GM21529 (cell line): ENCODE data around the gene PGLYRP3.
"Not testable (repeated sequence)": the region's sequence is repeated elsewhere in the genome, so short reads cannot be mapped to it uniquely, and the experiment has no call there.

ENCODE experiments used
- ATAC-seq: cut with Tn5 transposase; IDR thresholded peaks from one replicate; pipeline ENCODE4 v1.9.1; 2021; ENCODE audit not compliant: unreplicated experiment

The PGLYRP3 gene

GRCh38 chr1:153314388-153314787 lies 1.6 kb upstream of the PGLYRP3 start:
- not testable (repeated sequence) for ATAC-seq

- ATAC-seq, result no peak
These were observed 536 bp upstream of the PGLYRP3 start for GRCh38 chr1:153313288-153313687.

GRCh38 chr1:153310526-153310925 lies 2.2 kb downstream of the PGLYRP3 start:
- no peak for ATAC-seq

- no peak for ATAC-seq
These were observed 3.3 kb downstream of the PGLYRP3 start for GRCh38 chr1:153309441-153309840.

GRCh38 chr1:153308540-153308939 lies 4.2 kb downstream of the PGLYRP3 start:
- no peak for ATAC-seq

- no peak for ATAC-seq
These were observed 5.5 kb downstream of the PGLYRP3 start for GRCh38 chr1:153307221-153307600.

DNA sequence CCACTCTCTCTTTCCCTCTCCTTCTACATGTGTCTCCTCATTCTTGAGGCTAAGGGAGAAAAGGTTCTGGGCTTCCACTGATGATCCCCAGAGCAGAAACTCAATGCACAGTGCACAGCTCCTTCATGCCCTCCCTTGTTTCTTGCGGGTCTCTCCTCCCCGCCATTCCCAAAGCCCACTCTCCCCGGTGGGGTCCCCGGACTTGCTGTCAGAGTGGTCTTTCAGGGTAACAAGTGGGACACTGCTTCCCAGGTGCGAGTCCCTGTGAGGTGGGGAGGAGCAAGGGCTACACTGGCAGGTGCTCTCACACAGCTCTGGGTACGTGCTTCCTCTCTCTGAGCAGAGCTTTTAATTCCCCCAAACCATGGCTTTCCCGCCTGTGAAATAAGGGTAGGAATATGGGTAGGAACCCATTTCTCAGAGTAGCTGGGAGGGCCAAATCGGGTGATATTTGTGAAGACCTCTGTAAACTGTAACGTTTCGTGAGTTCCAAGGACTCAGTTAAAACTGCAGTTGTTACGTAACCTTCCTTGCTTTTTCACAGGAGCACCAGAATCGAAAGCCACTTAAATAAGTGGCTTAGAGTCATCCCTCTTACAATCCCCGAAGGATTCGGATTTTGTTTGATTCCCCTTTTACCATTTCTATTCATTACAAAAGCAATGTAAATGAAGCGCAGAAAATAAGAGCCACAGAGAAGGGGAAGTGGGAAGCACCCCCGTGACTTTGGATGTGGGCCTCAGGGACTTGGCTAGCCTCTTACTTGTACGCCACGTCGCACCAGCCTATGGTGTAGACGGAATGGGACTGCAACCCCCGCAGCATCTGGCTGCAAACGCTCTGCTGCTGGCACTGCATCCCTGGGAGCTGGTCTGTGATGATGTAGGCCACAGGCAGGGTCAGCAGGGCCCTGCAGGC lies 6.2 kb downstream of the PGLYRP3 start:
- ATAC-seq, result no peak

GRCh38 chr1:153305682-153306081 lies 7.1 kb downstream of the PGLYRP3 start:
- ATAC-seq, result no peak

GRCh38 chr1:153302308-153302707 lies 10.4 kb downstream of the PGLYRP3 start:
- no peak for ATAC-seq

DNA sequence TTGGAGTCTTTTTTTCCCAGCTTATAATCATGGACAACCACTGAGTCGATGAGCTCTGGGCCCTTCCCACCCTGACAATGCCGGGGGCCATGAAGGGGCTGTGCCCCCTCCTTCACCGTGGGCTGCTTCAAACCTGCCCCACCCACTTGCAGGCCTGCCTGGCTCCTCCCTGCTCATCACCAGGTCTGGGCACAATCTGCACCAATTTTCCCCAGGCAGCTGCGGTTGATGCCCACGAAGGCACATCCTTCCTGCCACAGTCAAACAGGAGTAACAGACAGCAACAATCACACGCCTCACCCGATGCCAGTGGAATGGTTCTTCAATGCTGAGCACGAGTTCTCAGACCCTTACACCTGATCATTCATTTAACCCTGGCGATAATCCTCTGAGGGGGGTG lies 18.9 kb downstream of the PGLYRP3 start:
- ATAC-seq, result no peak

DNA sequence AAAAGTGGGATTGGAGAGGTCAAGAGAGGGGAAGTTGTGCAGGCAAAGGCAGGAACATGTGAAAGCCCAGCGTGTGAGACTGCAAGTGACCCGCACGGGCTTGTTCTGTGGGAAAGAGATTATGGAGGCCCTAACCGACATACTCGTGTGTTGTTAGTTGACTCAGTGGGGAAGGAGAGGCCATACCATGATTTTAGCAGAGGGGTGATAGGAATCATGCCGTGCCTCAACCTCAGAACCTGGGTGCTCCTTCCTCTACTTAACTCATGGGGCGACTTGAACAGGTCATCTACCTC lies 19.3 kb downstream of the PGLYRP3 start:
- ATAC-seq, result no peak

- ATAC-seq, result no peak
These were observed 19.8 kb downstream of the PGLYRP3 start for GRCh38 chr1:153292740-153293479.

- no peak for ATAC-seq
These were observed 20.6 kb downstream of the PGLYRP3 start for GRCh38 chr1:153292185-153292584.

DNA sequence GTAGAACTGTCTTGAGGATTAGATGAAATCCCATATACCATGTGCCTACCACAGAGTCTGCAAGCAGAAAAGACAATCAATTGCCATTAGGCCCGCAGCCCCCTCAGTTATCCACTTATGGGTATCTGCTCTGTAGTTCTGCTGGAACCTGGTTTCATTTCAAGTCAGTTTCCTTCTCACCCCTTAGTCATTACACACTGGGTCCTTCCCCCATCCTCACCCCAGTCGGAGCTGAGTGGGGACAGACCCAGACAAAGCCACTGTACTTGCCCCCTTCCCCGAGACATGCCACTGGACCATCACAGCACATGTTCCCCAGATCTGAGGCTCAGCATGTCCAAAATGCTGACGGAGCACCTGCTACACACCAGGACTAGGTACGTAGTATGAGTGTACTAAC lies 21.2 kb downstream of the PGLYRP3 start:
- peak; percentile 73 for ATAC-seq

DNA sequence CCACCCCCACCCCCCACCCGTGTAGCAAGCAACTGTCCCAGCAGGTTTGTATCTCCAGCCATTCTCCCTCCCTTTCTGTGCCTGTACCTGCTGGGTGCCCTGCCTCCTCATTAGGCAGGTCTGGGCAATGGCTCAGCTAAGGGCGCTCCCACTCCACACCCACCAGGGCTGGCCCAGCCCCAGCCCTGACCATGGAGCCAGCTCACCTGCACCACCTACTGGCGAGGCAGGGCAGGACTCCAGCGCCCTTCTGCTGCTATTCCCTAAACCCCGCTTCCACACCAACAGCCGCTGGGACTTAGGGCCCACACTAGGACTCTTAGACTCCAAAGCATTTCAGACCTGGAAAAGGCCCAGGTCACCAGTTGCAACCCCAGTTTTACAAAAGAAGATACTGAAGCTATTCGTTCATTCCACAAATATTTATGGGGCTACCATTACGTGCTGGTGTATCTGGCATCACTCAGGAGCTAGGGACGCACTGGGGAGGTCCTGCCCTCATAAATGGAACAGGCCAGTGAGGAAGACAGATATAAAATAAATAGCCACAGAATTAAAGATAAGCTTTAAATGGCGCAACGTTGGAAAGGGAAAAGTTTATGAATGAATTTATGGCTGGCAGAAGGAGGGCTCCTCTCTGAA lies 24.0 kb downstream of the PGLYRP3 start:
- no peak for ATAC-seq

- peak; percentile 65 for ATAC-seq
These were observed 34.9 kb downstream of the PGLYRP3 start for GRCh38 chr1:153277852-153278251.

DNA sequence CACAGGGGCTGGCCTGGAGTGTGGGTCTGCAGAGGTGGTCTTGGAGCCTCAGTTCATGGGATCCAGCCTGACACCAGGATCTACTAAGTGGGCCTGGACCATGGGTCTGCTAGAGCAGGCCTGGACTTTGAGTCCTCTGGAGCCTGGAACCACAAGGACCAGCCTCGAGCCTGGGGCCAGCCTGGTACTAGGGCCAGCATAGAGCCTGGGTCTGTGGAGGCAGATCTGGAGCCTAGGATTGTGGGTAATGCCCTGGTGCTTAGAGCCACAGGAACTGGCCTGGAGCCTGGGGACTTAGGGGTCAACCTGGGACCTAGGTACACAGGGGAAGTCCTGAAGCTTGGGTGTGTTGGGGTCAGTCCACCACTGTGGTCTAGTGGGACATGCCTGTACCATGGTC lies 40.6 kb downstream of the PGLYRP3 start:
- no peak for ATAC-seq

DNA sequence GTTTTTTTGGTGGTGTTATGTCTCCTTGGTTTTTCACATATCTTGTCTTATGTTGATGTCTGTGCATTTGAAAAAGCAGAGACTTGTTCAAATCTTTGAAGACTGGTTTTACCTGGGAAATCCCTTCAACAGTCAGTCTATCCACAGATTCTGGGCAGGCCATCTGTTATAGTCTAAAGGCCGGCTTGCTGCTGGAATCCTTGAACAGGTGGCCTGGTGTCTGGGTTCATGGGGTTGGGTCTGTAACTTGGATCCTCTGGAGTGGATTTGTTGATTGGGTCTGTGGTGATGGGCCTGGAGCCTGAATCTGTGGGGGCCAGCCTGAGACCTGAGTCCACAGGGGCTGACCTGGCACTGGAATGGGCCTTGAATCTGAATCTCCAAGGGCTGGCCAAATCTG lies 41.0 kb downstream of the PGLYRP3 start:
- ATAC-seq, result no peak

- ATAC-seq, result no peak
These were observed 47.3 kb downstream of the PGLYRP3 start for GRCh38 chr1:153265457-153265856.

GRCh38 chr1:153262462-153263157 lies 50.1 kb downstream of the PGLYRP3 start:
- ATAC-seq, result no peak

DNA sequence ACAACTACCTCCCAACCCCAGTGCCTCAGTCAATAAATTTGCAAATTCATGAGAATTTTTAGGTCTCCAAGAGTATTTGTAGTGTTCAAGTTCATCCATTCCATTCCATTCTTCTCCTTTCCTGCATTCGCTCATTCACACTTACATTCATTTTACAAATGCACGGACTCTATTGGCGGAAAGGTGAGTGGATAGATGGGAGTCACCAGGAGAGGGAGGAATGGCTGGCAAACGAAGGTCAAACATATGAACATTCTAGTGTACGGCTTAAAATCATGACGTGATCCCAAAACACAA lies 50.7 kb downstream of the PGLYRP3 start:
- ATAC-seq, result no peak
